ENCODE data around the gene PLA2G4B. TPM values are rescaled to one million over a fixed set of nuclear protein-coding genes. Genes with fewer than 3 reads are reported as not detected.

Gene PLA2G4B
- total RNA-seq, 1 donor from 2014 or later, result 13.1 TPM

- Mint-ChIP-seq H3K27me3 (no peaks in the 10 kb centered on the region), H3K27ac (no peak overlapping the region), H3K4me3 (ENCODE audit: low read depth) (no peak overlapping the region), H3K36me3 (ENCODE audit: insufficient read depth) (no peaks in the 10 kb centered on the region), H3K4me1 (ENCODE audit: low read depth) (no peaks in the 10 kb centered on the region), H3K9me3 (ENCODE audit: low read depth) (no peaks in the 10 kb centered on the region)
- no peak for DNase-seq (ENCODE audit: low spot score, unreplicated experiment)
- TF ChIP-seq CTCF (IDR thresholded peaks at IDR 0.05; ENCODE audit: unreplicated experiment), result no peak
Measured at GRCh38 chr15:41857316-41857715, 18.7 kb downstream of the PLA2G4B start.

GRCh38 chr15:41858756-41859155, 20.1 kb downstream of the PLA2G4B start:
- no peak for TF ChIP-seq CTCF (IDR thresholded peaks at IDR 0.05; ENCODE audit: unreplicated experiment)
- Mint-ChIP-seq H3K27ac (no peak overlapping the region), H3K4me3 (ENCODE audit: low read depth) (no peak overlapping the region), H3K4me1 (ENCODE audit: low read depth) (no peaks in the 10 kb centered on the region), H3K27me3 (no peaks in the 10 kb centered on the region), H3K9me3 (ENCODE audit: low read depth) (no peaks in the 10 kb centered on the region), H3K36me3 (ENCODE audit: insufficient read depth) (no peaks in the 10 kb centered on the region)
- DNase-seq (ENCODE audit: low spot score, unreplicated experiment), result no peak

- TF ChIP-seq CTCF (IDR thresholded peaks at IDR 0.05; ENCODE audit: unreplicated experiment), result no peak
- Mint-ChIP-seq H3K4me1 (ENCODE audit: low read depth) (peaks cover under 1% of the 10 kb centered on the region), H3K36me3 (ENCODE audit: insufficient read depth) (no peaks in the 10 kb centered on the region), H3K9me3 (ENCODE audit: low read depth) (no peaks in the 10 kb centered on the region), H3K27ac (no peak overlapping the region), H3K27me3 (no peaks in the 10 kb centered on the region), H3K4me3 (ENCODE audit: low read depth) (no peak overlapping the region)
- DNase-seq (ENCODE audit: low spot score, unreplicated experiment), result no peak
Measured at GRCh38 chr15:41860049-41860828, 21.6 kb downstream of the PLA2G4B start.

GRCh38 chr15:41861736-41862356, 23.2 kb downstream of the PLA2G4B start:
- Mint-ChIP-seq H3K27me3 (no peaks in the 10 kb centered on the region), H3K4me3 (ENCODE audit: low read depth) (no peak overlapping the region), H3K27ac (no peak overlapping the region), H3K9me3 (ENCODE audit: low read depth) (no peaks in the 10 kb centered on the region), H3K36me3 (ENCODE audit: insufficient read depth) (no peaks in the 10 kb centered on the region), H3K4me1 (ENCODE audit: low read depth) (peaks cover 5% of the 10 kb centered on the region)
- no peak for DNase-seq (ENCODE audit: low spot score, unreplicated experiment)
- TF ChIP-seq CTCF (IDR thresholded peaks at IDR 0.05; ENCODE audit: unreplicated experiment), result no peak

GRCh38 chr15:41862515-41863116, 24.0 kb downstream of the PLA2G4B start:
- Mint-ChIP-seq H3K36me3 (ENCODE audit: insufficient read depth) (no peaks in the 10 kb centered on the region), H3K27ac (no peak overlapping the region), H3K27me3 (no peaks in the 10 kb centered on the region), H3K4me3 (ENCODE audit: low read depth) (no peak overlapping the region), H3K9me3 (ENCODE audit: low read depth) (no peaks in the 10 kb centered on the region), H3K4me1 (ENCODE audit: low read depth) (peaks cover 10% of the 10 kb centered on the region)
- TF ChIP-seq CTCF (IDR thresholded peaks at IDR 0.05; ENCODE audit: unreplicated experiment), result no peak
- no peak for DNase-seq (ENCODE audit: low spot score, unreplicated experiment)
